ENCODE measurements around the gene CD44.

The CD44 gene

GRCh38 chr11:35141071-35141470, 2.1 kb downstream of the CD44 start:
- peak; percentile 24 for DNase-seq

- DNase-seq, result no peak
These were observed 2.6 kb downstream of the CD44 start for GRCh38 chr11:35141571-35141971.

- DNase-seq, result peak; percentile 64
These were observed 3.6 kb downstream of the CD44 start for GRCh38 chr11:35142481-35143075.

DNA sequence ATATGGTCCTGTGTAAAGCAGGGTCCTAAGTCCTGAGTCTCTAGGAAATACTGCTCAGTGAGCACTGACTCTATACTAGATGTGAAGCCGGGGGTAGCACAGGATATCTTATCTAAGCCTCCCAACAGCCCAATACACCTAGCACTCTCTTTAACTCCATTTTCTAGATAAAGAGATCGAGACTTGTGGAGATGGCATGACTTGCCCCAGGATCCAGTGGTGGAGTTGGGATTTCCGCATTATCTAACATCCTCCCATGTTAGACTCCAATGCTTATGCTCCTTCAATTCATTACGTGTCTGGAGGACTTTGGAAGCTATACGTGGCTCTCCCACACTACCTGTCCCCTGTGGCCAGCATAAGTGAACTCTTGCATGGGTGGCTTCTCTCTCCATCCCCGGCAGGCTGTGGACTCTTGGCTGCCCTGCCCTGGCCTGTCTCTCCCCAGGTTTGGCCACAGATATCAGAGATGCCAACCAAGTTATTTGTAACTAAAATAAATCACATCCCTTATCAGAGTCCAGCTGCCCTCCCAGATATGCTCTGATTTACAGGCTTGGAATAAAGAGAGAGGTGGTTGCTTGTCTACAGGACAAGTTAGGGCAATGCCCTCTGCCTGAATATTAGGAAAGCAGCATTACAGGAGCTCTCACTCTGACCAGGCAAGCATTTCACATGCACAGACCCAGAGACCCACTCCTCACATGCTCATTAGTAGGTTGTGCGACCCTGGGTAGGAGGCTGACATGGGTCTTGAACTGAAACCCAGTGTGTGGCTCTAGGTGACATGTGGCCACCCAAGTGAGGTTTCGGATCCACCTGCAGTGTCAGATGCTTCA, 4.5 kb downstream of the CD44 start:
- no peak for DNase-seq

DNA sequence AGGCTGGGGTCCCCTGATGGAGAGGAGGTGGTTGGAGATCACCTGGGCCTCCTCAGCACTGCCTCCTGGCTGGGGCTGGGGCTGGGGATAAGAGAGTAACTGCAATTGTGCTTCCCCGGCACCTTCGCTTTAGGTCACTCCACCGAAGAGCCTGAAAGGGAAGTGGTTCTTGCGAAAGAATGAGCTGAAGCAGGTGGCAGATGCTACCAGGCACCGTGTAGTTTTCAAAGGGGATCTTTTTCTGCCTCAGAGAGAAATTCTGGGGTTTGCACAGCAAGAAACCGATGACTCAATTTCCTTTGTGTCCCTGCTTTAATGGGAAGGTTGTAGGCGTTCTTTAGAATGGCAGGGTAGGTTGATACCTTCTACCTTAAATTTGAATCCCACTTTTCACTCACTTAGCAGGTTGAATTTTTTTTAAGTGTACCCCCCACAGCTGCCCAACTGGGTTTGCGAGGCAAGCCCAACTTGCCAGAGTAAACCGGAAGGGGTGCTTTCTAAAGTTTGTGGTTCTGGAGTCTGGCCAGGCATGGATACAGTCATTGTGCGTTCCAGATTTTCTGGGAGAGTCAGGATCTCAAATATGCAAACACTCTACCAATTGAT, 5.3 kb downstream of the CD44 start:
- peak; percentile 67 for DNase-seq

DNA sequence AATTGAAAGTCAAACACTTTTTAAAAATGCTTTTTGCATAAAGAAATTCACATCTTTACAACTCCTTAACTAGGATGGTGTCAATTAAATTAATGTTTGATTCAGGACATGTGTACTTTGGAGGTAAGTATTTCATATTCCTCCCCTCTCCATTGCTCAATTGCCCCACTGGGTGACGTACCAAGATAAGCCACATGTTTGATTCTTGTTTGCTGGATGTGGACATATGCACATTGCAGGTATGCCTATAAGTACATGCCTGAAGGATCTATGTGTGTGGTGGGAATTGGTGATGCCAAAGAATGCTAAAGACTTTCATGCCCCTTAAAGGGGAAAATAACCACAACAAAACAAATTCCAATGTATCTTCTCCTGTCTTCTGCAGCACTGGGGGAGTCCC, 5.8 kb downstream of the CD44 start:
- peak; percentile 35 for DNase-seq

DNA sequence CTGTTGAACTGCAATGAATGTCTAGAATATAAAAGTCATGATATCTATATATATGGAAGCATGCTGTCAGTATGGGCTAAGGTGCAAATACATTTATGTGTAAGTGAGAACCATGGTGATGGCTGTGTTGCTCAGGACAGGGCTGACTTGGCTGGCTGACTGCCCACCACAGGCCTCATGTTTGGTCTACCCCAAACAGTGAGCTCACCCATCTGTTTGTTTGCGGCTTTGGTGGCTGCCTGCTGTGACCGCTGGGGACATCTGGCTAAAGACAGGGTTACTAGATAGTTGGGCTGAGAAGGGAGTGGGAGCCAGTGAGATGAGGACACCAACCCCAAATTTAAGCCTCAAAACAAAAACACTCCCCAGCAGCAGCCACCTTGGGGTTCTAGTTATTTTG, 6.3 kb downstream of the CD44 start:
- DNase-seq, result peak; percentile 95

- no peak for DNase-seq
These were observed 7.1 kb downstream of the CD44 start for GRCh38 chr11:35146074-35146521.

- no peak for DNase-seq
These were observed 7.7 kb downstream of the CD44 start for GRCh38 chr11:35146711-35147110.

GRCh38 chr11:35147235-35147634, 8.3 kb downstream of the CD44 start:
- peak; percentile 53 for DNase-seq

DNA sequence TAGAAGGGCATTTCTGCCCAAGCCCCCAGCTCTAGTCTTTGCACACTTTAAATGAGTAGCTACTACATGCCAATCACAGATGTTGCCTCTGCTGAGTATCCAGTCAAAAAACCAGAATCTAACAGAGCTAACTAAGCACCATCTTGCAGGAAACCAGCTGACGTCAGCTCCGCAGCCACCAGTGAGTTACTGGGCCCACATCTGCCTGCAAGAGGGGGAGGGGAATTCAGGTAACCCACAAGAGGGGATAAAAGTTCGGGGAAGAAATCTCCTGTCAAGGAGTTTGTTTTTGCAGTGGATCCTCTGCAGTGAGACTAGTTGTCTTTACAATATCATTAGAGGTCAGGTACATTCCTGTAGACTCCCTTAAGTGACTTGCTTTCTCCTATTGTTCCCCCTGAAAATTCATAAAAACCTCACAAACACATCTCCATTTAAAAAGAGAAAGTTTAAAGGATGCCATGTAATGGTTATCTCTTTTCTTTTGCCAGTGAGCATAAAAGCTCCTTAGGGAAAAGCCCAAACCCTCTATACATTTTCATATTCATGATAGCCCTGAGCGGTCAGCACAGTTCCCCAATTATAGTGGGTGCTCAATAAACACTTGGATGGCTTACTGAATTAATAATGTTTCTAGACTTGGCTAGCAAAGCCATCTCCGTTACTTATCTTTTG, 9.3 kb downstream of the CD44 start:
- DNase-seq, result no peak

DNA sequence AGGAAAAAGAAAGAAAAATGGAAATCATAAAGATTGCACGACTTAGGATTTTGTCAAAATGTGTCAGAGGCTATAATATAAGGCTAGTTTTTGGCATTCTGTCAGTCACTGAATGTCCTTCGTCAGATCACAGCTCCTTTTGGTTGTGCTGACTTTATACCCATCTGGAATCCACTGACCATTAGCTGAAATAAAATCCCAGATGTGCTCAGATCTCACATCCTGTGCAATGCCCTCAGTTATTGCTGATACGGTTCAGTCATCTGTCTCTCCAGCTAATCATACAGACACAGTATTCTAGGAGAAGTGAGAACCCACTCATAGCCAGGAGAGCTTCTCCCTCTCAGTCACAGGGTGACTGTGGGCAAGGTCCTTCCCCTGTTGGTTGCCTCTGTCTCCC, 11.5 kb downstream of the CD44 start:
- DNase-seq, result no peak

GRCh38 chr11:35151241-35151640, 12.3 kb downstream of the CD44 start:
- DNase-seq, result no peak

DNA sequence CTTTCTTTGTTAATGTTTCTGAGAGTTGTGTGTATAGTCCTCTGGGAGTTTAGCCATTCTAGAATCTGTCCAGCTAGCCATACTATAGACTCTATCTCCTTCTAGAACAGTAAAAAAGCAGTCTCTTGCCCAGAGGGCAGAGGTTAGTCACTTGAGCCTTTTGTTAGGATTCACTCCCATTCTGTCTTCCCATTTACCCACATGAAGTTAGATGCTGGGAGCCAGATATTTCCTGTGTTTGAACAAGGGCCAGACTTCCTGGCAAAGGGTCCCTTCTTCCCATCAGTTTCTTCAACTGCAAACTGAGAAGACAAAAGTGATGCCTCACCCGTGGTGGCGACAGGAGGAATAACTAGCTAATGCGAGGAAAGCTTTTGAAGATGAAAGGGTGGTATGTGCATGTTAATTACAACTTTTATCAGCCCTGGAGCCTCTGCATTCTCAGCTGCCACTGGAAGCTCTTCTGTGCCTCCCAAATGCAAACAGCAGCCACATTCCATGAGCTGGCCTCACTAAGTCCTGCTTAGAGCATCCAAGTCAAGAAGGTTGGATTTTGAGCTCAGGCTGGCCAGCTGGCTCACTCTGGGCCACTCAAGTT, 12.8 kb downstream of the CD44 start:
- peak; percentile 73 for DNase-seq

DNA sequence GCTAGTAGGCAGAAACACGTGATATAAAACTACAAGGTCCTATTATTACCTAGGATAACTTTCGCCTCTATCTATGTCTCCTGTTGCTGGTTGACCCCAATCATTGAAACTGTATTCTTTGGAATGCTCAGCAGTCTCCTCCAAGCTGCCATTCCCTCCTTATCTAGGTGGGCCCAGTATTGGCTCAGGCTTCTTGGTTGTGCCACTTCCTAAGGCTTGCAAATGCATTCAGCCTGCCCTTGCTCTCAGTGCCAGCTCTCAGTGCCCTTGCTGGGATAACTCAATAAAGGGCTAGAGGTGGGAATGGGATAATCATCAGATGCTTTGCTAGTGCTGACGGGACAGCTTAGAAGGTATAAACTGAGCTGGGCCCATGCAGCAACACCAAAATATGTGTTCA, 13.6 kb downstream of the CD44 start:
- no peak for DNase-seq

GRCh38 chr11:35153280-35153679, 14.3 kb downstream of the CD44 start:
- no peak for DNase-seq

DNA sequence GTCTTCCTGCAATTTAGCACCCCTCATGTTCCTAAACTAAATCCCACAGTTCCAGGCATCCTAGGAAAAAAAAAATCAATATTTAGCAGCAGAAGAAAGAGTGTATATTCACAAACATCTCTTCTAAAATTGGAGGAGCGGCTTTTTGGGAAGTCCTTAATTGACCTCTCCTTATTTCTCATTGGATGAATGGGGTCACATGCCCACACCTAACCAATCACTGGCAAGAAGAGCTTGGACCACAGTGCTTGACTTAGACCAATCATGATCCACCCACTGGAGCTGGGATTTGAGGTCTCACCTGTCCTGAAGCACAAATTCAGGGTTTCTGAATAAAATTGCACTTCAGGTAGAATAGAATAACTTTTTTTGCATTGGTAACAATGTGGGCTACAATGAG, 16.0 kb downstream of the CD44 start:
- DNase-seq, result no peak

DNA sequence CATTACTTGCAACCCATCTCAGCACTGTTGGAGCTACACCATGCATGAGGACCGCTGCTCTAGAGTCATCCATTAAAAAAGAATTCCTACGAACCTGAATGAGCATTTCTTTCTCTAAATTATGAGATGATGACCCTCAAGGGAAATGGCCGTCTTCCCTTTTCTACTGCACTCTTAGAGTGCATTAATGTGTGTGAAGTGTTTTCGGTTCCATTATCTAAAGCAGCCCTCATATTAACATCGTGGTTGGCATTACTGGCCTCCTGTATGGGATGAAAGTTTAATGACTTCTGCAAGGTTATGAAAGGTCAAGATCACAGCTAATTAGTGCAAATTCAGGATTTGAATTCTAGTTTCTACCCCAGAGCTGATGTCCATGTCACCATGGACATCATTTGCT, 16.7 kb downstream of the CD44 start:
- DNase-seq, result no peak

GRCh38 chr11:35157814-35158700, 19.1 kb downstream of the CD44 start:
- peak; percentile 57 for DNase-seq

GRCh38 chr11:35158701-35159510, 19.9 kb downstream of the CD44 start:
- peak; percentile 83 for DNase-seq

- DNase-seq, result no peak
These were observed 21.4 kb downstream of the CD44 start for GRCh38 chr11:35160246-35160824.

All from NCI-H69 (cell line).